NCI-H460 (cell line): ENCODE measurements around the gene IER5. TPM values are rescaled to one million over a fixed set of nuclear protein-coding genes. Genes with fewer than 3 reads are reported as not detected.
"Not testable (repeated sequence)": the region's sequence is repeated elsewhere in the genome, so short reads cannot be mapped to it uniquely, and the experiment has no call there.

Source experiments
- DNase-seq: peaks from one replicate; pipeline ENCODE4 v3.0.0-alpha.2; 2016; ENCODE audit warnings: low read depth; ENCODE audit errors: extremely low read depth
- polyA plus RNA-seq: library from polyadenylated mRNA; depleted of rRNA; stranded (reverse); fragments of >200 nt; gene quantifications from 2 replicates; pipeline ENCODE4 v1.2.3, GENCODE V29; 2014; cell fraction: nucleus; rRNA removed
- total RNA-seq: library from RNA; depleted of rRNA; stranded (reverse); fragments of >200 nt; shearing (Covaris generic); gene quantifications from 2 replicates; pipeline ENCODE4 v1.2.3, GENCODE V29; 2014; rRNA removed

The IER5 gene
- total RNA-seq: 29.6 and 35.8 TPM in 2 replicates
- 25.4 and 26.6 TPM in 2 replicates for polyA plus RNA-seq

GRCh38 chr1:181088079-181089016 is at the start of gene IER5:
Gene IER5 (plus strand): TSS chr1:181088700. CDS start chr1:181088903, 203 bp downstream.
- peak; percentile 98 for DNase-seq

GRCh38 chr1:181040284-181040865 is 48.1 kb upstream of the IER5 start:
- DNase-seq: no peak

- DNase-seq: peak; percentile 26
These were observed 45.2 kb upstream of the IER5 start for GRCh38 chr1:181043025-181043888.

- DNase-seq: no peak
These were observed 44.0 kb upstream of the IER5 start for GRCh38 chr1:181044449-181044966.

GRCh38 chr1:181045946-181046345 is 42.6 kb upstream of the IER5 start:
- DNase-seq: not testable (repeated sequence)

GRCh38 chr1:181049378-181049777 is 39.1 kb upstream of the IER5 start:
- DNase-seq: no peak

- DNase-seq: no peak
These were observed 37.6 kb upstream of the IER5 start for GRCh38 chr1:181050922-181051321.

GRCh38 chr1:181056560-181056959 is 31.9 kb upstream of the IER5 start:
- DNase-seq: no peak

GRCh38 chr1:181057079-181057478 is 31.4 kb upstream of the IER5 start:
- no peak for DNase-seq

- no peak for DNase-seq
These were observed 29.1 kb upstream of the IER5 start for GRCh38 chr1:181059435-181059834.

- no peak for DNase-seq
These were observed 28.4 kb upstream of the IER5 start for GRCh38 chr1:181060066-181060465.

- not testable (repeated sequence) for DNase-seq
These were observed 27.6 kb upstream of the IER5 start for GRCh38 chr1:181060947-181061346.

GRCh38 chr1:181061487-181061886 is 27.0 kb upstream of the IER5 start:
- DNase-seq: no peak

GRCh38 chr1:181061891-181062835 is 26.3 kb upstream of the IER5 start:
- DNase-seq: no peak

GRCh38 chr1:181062836-181063428 is 25.6 kb upstream of the IER5 start:
- DNase-seq: no peak

- DNase-seq: no peak
These were observed 24.4 kb upstream of the IER5 start for GRCh38 chr1:181064011-181064623.

GRCh38 chr1:181064702-181065101 is 23.8 kb upstream of the IER5 start:
- DNase-seq: no peak

GRCh38 chr1:181073638-181074037 is 14.9 kb upstream of the IER5 start:
- DNase-seq: no peak
